GM18861 (cell line): ENCODE results near the gene INPP5A.

Experiments
- ATAC-seq: cut with Tn5 transposase; IDR thresholded peaks from one replicate; pipeline ENCODE4 v1.9.1; 2021; ENCODE audit not compliant: unreplicated experiment

Gene INPP5A

GRCh38 chr10:132576671-132577349, 39.2 kb downstream of the INPP5A start:
- ATAC-seq = no peak

GRCh38 chr10:132577350-132578003, 39.9 kb downstream of the INPP5A start:
- no peak for ATAC-seq

- ATAC-seq = no peak
Observed at GRCh38 chr10:132578287-132578951, 40.8 kb downstream of the INPP5A start.

- ATAC-seq = no peak
Observed at GRCh38 chr10:132579027-132579859, 41.7 kb downstream of the INPP5A start.

GRCh38 chr10:132580143-132580542, 42.6 kb downstream of the INPP5A start:
- ATAC-seq = no peak

GRCh38 chr10:132580617-132581016, 43.0 kb downstream of the INPP5A start:
- ATAC-seq = no peak

- no peak for ATAC-seq
Observed at GRCh38 chr10:132582137-132582536, 44.5 kb downstream of the INPP5A start.

GRCh38 chr10:132582771-132583170, 45.2 kb downstream of the INPP5A start:
- ATAC-seq = no peak

- ATAC-seq = no peak
Observed at GRCh38 chr10:132583456-132583855, 45.9 kb downstream of the INPP5A start.

GRCh38 chr10:132584081-132584480, 46.5 kb downstream of the INPP5A start:
- ATAC-seq = no peak

- ATAC-seq = no peak
Observed at GRCh38 chr10:132585732-132586722, 48.4 kb downstream of the INPP5A start.

GRCh38 chr10:132586739-132587138, 49.2 kb downstream of the INPP5A start:
- ATAC-seq = no peak

GRCh38 chr10:132587175-132587574, 49.6 kb downstream of the INPP5A start:
- no peak for ATAC-seq

- no peak for ATAC-seq
Observed at GRCh38 chr10:132588301-132589013, 50.9 kb downstream of the INPP5A start.

GRCh38 chr10:132589015-132589414, 51.4 kb downstream of the INPP5A start:
- ATAC-seq = no peak

- no peak for ATAC-seq
Observed at GRCh38 chr10:132589681-132590080, 52.1 kb downstream of the INPP5A start.

- no peak for ATAC-seq
Observed at GRCh38 chr10:132590094-132590751, 52.6 kb downstream of the INPP5A start.

- no peak for ATAC-seq
Observed at GRCh38 chr10:132590752-132591121, 53.1 kb downstream of the INPP5A start.
